GM18858 (cell line): ENCODE data around the gene EGFL8.

Source experiments
- ATAC-seq: cut with Tn5 transposase; IDR thresholded peaks from one replicate; pipeline ENCODE4 v1.9.1; 2021; ENCODE audit not compliant: unreplicated experiment

Gene EGFL8

DNA sequence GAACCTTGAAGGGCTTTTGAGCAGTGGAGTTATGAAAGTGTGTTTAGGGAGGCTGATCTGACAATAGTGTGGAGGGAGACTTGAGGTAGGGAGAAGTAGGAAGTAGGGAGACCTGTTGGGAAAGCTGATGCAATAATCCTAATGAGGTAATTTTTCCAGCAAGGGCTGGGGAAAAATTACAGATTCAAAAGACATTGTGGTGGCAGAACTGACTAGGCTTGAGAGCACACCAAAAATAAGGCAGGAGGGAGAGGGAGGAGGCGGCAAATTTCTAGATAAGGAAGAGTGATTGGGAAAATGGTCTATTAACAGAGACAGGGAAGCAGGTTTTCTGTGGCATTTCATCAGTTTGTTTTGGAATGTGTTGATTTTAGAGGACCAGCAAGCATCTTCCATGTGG is 18.1 kb upstream of the EGFL8 start:
- no peak for ATAC-seq

DNA sequence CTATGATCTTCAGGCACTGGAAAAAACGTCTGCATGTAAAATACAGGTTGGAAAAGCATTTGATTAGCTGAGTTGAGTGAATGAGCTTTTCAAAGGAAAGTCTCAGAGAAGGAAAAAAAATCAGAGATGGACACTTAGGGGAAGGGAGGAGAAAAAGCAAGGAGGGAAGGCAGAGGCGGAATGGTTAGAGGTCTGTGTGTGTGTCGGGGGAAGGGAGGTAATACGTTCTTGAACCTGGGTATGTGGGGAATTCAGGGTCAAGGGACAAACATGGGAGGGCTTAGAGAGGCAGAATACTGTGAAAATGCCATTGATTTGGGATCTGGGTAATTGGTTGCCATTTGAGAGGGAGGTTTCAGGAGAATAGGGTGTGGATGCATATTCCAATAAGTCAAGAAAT is 17.7 kb upstream of the EGFL8 start:
- ATAC-seq = no peak

DNA sequence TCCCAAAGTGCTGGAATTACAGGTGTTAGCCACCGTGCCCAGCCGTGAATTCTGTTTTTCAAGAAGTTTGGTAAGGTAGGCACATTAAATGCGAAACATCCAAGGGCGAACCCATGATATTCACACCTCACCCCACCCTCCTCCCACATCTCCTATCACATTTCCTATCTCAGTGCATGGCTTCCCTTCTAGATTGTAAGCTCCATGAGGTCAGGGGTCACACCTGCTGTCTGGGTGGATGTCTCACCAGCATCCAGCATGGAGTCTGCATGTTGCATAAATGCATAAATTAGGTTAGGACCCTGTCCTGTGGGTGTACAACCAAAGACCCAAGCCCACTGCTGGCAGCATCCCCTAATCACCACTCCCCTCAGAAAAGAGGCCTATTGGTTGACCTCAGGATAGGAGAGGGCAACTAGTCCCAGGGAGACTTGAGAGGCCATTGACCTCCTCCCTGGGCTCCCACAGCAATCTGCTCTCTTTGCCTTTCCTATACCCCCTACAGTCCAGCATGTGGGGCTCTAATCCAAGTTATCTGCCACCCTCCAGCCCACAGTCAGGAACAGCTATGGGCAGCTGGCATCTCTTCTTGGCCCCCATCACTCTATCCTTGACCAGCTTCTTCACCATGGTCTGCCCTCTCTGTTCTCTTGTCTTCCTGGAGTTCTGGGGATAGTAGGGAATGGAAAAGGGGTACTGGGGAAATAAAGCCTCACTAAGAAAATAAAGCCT is 16.8 kb upstream of the EGFL8 start:
- ATAC-seq = no peak

DNA sequence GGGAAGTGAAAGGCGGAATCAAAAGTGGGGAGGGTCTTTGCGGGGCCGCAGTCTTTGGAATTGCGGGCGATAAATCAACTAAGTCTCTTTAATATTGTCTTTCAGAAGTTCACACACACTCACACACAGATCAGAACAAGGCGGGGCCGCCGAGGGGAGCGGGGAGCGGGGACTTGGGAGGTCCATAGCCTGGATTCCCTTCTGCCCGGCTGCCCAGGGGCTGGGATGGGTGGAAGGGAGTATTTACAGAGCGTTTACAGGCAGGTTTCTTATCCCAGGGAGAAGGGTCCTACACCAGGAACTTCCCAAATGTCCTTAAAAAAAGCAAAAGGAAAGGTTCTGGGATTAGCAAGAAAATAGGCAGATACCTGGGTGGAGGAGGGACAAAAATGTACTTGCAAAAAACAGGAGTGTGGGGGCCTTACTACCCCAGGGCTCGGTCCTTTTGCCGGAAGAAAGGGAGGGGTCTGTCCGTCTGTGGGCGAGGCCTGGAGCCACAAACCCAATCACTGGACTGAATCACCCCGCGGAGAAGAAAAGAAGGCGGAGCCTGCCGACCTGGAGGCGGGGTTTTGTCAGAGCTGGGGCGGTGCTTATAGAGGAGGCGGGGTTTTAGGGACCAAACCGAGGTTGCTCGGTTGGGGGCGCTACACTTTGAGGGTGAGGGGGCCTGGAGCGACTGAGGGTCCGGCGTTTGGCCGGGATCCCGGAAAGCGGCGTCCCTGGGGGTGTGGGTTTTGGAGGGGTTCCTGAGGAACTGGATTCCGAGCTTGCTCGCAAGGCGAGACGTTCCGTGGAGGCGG is 15.9 kb upstream of the EGFL8 start:
- ATAC-seq = no peak

DNA sequence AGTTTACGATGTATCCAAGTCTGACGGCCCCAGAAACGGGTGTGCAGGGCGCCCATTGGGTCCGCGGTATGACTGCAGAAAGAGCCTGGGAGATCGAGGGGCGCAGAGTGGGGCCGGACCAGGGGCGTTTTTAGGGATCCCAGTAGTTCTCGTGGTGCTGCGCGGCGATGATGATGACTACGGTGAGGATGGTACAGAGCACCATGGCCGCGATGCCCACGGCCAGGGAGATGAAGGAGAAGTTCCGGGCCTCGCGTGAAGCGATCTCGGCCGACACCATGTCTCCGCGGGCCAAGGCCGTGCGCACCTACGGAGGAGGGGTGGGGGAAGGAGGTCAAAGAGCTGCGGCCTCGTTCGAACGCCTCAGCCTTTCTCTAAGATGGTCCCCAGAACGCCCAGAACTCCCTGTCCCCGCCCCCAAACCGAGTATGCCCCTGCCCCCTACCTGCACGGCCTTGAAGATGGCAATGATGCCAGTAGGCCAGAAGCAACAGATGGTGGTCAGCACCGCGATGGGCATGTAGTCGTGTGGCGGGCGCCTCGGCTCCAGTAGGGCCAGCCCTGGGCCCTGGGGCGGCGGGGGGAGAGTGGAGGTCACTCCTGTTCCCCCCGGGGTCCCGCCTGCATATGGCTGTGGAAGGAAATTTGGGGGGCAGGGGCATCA is 15.2 kb upstream of the EGFL8 start:
- no peak for ATAC-seq

GRCh38 chr6:32149932-32150870 is 14.2 kb upstream of the EGFL8 start:
- no peak for ATAC-seq

DNA sequence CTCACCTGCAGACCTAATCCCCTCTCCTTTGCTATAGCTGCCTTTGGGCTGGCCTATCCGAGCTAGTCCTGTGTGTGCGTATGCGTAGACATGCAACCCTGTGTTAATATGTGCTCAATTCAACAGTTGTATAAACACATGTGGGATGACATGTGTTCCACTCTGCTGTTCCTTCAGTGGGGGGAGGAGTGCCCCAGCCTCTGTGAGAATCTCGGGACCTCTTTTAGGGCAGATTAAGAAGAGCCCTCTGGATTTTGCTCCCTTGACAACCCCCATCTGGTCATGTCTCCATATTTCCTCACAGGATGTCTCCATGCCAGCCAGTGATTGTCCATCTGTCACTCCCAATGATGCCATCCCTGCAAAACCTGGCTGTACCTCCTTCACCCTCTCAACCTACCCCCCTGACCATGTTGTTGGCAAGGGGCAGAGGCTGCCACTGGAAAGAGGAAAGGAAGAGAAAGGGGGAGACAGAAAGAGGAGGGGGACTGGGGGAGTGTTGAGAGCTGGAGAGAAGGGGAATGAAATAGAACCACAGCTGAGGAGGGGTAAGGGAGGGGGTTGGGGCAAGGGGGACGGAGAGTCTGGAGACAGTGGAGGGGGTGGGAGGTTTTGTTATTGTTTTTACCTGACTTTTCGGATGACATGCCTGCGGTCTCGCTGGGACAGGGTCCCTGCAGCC is 13.1 kb upstream of the EGFL8 start:
- no peak for ATAC-seq

DNA sequence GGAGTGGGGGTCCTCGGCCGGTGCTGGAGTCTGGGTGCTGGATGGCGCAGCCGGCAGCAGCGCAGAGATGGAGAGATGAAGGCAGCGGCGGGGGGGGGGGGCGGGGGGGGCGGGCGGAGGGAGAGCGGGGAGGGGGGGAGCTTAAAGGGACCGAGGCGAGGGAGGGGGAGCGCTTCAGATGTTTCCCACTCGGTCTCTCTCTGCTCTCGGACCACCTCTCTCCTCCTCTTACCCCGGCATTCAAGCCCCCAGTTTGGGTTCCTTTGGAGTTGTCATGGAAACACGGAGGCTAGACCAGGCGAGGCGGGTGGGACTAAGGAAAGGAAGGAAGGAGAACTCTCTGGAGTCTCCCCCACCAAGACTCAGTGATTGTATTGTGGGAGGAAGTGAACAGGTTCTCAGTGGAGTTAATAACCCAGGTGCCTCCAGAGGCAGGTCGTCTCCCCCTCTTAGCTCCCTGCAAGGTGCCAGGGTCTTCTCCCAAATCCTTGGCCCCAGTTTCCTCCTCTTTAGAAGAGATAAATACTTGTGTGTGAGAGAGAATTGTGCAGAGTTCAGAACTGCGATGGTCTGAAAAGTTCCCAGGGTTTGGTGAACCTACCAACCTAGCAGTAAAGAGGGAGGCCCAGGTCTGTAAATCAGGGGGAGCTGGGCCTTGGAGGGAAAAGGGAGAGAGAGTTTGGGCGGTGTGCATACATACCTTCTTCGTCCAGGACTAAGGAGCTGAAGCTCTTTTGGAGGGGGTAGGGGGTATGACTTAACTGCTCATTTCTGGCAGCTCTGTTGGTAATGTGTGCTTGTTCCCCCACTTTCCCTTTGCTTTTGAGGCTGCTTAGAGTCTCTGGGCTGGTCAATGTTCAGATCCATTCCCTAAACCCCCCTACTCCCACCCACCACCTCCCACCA is 12.3 kb upstream of the EGFL8 start, which contains the start of gene PRRT1:
TSS of gene PRRT1 (minus strand) at position 77 of the 906 bp plus-strand sequence. CDS start 112 bp downstream, outside the sequence.
- ATAC-seq = no peak

DNA sequence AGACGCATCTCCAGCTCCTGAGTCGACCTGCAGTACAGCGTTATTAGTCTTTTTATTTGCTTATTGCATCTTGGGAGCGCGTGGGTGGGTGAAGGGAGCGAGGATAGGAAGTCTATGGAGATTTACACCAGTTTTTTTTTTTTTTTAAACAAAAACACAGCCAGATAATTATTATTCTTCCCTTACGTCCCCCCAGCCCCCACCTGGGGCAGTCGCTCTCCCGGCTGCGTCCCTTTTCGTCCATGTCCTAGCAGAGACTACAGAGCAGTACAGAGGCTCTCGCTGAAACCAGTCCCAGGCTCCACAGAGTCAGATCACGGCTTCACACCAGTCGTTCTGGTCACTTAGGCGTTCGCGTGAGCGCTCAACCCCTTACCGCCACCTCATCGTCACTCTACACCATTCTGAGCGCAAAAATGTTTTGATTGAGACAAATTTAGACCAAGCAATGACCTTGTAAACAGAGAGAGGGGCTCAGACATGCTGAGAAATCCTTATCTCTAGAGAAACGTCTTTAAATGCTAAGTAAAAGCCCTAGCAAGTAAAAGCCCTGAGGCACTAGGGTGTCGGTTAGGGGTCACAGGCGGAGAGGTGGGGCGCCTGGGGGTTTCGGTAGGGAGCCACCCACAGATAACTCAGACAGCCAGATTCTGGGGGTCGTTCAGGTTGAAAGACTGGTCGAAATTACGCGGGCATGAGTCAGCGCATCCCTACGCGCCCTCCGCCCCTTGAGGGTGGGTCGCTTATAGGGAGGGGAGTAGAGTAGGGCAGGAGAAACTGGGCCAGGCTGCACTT is 11.4 kb upstream of the EGFL8 start:
- no peak for ATAC-seq

GRCh38 chr6:32153564-32154513 is 10.6 kb upstream of the EGFL8 start, which contains the start of gene PPT2:
TSS of gene PPT2 (plus strand) at chr6:32154141. CDS start at chr6:32154595, 454 bp downstream.
- ATAC-seq = no peak

- no peak for ATAC-seq
Observed at GRCh38 chr6:32154514-32155161, 9.8 kb upstream of the EGFL8 start.

GRCh38 chr6:32156891-32157290 is 7.5 kb upstream of the EGFL8 start:
- ATAC-seq = no peak

DNA sequence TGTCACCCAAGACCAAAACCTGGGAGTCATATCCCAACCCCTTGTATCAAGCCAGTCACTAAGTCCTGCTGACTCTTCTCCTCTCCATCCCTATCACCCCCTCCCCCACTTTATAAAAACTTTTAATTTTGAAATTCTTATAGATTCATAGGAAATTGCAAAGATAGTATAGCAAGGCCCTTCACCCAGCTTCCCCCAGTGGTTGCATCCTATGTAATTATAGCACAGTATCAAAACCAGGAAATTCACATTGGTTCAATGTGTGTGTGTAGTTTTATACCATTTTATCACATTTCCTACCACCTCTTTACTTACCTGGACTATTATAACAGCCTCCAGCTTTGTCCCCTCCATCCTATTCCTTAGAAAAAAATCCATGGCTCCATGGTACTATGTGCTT is 6.3 kb upstream of the EGFL8 start:
- ATAC-seq = no peak

DNA sequence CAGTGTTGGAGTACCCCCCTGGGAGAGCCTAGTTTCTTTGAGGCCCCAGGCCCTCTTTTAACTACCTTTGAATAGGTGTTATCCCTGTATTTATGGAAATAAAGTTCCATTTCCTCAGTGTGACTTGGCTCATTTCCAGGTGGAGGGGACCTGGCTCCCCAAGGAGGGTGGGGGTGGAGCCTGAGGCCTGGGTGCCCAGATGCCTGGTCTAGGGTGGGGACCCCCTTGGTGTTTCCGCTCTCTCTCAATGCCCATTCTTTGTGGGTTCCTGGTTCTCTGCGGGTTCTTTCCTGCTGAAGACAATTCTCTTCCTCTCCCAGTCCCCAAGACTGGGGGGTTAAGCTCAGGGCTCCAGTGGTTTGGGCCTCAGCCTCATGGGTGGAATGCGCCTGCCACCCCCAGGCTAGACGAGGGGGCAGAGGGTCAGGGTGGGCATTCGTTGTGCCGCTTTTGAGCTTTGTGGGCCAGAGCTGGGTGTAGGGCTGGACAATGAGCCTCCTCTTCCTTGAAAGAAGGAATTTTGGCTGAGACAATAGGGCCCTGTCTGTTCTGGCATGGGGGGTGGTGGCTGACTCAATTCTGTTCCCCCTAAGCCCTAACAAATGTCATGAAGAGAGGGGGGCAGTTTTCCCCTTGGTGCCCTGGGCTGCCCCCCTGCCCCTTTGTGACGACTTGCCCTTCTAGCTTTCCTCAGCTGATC is 686 bp upstream of the EGFL8 start:
- ATAC-seq = no peak

DNA sequence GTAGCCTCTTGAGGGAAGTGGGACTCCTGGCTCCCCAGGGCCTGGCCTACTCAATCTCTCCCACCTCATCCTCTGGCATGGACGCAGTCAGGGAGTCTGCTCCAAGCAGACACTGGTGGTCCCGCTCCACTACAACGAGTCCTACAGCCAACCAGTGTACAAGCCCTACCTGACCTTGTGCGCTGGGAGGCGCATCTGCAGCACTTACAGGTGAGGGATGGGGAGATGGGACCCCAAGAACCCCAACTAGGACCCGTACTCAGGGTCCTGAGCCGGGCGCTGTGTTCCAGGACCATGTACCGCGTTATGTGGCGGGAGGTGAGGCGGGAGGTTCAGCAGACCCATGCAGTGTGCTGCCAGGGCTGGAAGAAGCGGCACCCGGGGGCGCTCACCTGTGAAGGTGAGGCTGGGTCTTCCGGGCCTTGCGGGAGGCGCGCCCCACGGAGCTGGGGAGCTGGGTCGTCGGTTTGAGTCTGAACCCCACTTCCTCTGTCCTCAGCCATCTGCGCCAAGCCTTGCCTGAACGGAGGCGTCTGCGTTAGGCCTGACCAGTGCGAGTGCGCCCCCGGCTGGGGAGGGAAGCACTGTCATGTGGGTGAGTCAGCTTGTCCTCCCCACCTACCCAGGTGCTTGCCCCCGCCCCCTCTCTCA is 2.1 kb downstream of the EGFL8 start:
- no peak for ATAC-seq
